GM12801 (cell line): ENCODE data around the gene SP1.

Experiments
- TF ChIP-seq, protein P1 (sequence below): IDR thresholded peaks from one replicate; pipeline ENCODE4 v1.5.1; 2011; ENCODE audit warnings: control low read depth; ENCODE audit not compliant: insufficient read length; ENCODE audit errors: extremely low read depth

SP1 gene

DNA sequence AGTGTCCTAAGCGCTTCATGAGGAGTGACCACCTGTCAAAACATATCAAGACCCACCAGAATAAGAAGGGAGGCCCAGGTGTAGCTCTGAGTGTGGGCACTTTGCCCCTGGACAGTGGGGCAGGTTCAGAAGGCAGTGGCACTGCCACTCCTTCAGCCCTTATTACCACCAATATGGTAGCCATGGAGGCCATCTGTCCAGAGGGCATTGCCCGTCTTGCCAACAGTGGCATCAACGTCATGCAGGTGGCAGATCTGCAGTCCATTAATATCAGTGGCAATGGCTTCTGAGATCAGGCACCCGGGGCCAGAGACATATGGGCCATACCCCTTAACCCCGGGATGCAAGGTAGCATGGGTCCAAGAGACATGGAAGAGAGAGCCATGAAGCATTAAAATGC, 31.0 kb downstream of the SP1 start:
- TF ChIP-seq, protein P1, sequence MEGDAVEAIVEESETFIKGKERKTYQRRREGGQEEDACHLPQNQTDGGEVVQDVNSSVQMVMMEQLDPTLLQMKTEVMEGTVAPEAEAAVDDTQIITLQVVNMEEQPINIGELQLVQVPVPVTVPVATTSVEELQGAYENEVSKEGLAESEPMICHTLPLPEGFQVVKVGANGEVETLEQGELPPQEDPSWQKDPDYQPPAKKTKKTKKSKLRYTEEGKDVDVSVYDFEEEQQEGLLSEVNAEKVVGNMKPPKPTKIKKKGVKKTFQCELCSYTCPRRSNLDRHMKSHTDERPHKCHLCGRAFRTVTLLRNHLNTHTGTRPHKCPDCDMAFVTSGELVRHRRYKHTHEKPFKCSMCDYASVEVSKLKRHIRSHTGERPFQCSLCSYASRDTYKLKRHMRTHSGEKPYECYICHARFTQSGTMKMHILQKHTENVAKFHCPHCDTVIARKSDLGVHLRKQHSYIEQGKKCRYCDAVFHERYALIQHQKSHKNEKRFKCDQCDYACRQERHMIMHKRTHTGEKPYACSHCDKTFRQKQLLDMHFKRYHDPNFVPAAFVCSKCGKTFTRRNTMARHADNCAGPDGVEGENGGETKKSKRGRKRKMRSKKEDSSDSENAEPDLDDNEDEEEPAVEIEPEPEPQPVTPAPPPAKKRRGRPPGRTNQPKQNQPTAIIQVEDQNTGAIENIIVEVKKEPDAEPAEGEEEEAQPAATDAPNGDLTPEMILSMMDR, result no peak

DNA sequence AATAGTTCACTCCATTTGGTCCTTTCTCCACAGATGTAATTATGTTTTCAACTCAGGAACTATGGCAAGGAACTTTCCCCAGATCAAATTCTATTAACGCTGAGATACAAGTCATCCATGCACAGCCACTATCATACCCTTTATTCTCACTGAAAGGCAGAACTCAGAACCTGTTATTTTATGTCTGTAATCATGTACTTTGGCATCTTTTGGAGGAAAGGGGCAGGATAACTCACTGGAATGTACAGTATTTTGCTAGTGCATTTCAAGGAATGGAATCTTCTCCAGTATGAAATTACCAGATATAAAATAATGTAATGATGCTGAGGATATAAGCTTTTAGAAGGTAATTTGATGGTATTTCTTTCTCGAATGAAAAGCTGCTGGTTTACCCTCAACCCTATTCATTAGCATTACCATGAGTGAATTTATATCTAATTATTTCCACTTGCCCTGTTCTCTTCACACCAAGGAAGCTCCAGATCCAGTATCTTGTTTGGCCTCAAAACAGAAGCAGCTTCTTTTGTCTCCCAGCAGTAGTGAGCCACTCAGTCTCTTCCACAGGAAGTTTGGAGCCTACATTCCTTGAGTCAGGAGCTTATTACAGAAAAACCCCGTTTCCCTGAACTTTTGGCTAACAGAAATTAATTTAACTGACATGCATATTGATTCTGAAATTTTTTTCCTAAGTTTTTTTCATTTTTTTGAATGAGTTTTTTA, 33.7 kb downstream of the SP1 start:
- TF ChIP-seq, protein P1, result no peak

DNA sequence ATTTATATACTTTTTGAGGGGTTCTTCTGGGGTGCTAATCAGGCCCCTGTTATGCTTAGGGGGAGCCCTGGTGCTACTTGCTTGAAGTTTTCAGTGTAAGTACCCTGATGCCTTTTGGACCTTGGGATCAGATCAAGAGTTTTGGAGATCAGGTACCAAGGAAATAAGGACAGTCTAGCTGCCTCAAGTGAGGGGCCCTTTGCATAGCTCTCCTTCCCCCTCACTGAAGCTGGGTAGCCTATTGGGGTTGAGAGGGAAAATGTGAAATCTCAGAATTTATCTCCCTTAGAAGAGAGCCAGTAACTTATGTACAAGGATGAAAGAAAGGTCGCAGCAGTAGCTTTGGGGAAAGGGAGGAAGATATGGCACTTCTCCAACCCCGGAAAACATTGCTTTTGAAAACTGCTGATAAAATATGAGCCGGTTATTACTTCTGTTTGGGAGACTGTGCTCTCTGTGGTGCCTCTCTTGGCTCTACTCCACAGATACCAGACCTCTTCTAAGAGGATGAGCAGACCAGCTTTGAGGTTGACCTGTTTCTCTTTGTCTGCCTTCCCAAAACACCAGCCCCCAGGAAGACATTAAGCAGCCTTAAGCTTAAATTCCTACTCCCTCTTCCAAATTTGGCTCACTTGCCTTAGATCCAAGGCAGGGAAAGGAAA, 34.9 kb downstream of the SP1 start:
- TF ChIP-seq, protein P1, result no peak

DNA sequence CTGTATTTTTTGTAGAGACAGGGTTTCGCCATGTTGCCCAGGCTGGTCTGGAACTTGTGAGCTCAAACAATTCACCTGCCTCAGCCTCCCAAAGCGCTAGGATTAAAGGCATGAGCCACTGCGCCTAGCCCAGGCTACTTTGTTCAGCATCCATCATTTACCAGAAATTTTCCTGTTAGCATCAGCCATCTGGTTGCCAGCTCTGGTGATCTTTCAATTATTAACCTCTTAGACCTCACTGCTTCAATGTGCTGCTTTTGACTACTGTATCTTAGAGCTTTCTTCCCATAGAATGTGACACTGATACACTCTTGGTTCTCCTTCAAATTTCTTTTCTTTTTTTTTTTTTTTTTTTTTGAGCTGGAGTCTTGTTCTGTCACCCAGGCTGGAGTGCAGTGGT, 38.2 kb downstream of the SP1 start:
- TF ChIP-seq, protein P1, result no peak

DNA sequence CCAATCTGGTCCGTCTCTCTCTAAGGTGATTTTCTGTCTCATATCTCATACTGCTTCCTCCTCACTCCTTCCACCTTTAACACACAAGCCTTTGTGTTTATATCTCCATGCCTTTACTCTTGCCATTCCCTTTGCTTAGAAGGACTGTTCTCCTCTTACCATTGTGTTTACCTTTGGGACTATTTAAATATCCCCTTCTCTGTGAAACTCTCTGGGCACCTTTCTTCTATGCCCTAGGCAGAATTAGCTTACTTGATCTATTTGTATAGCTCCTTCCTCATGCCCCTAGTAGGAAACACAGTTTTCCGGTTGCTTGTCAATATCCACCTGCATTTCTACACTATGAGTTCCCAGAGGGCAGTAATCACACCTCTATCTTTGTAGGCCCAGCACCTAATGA, 39.8 kb downstream of the SP1 start:
- TF ChIP-seq, protein P1, result no peak

DNA sequence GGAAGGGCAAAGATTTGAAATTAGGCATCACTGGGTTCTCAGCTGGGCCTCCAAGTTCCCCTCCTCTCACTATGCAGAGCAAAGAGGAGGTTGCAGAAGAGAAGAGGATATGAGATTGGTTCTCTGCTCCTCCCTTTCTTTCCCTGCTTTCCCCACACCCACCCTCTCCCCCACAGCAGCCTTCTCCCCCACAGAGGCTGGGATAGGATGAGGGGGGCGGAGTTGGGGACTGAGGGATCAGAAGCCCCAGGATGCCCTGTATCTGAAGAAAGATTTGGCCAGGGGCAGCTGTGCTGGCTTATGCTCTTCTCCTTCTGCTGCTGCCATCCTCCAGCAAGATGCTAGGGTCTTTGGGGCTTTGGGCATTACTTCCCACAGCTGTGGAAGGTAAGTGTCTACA, 43.6 kb downstream of the SP1 start, which contains the start of gene AMHR2:
TSS of gene AMHR2 (plus strand) at position 259 of the 400 bp plus-strand sequence. CDS start at position 339, 80 bp downstream.
- TF ChIP-seq, protein P1, result no peak

DNA sequence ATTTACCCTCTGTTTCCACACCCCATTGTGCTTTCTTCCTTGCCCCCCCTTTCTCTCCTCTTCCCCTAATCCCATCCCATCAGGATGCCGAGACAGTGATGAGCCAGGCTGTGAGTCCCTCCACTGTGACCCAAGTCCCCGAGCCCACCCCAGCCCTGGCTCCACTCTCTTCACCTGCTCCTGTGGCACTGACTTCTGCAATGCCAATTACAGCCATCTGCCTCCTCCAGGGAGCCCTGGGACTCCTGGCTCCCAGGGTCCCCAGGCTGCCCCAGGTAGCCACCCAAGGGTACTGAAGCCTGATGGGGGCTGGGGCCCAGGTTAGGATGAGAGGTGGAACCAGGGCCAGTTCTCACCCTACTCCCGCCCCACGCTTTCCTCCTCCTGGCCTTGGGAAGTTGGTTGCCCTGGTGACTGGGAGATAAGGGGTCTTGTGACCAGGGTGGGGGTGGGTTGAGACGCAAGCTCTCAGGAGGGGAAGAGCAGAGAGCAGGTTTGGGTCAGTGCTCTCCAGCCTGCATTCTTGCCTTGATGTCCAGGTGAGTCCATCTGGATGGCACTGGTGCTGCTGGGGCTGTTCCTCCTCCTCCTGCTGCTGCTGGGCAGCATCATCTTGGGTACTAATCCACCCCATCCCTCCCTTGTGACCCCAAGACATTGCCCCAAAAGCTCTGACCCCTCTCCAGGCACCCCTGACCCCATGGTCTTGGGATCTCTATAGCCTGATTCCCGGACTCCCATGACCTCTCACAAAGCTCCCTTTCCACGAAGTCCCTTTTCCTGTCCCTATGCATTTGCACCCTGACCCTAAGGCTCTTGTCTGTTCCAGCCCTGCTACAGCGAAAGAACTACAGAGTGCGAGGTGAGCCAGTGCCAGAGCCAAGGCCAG, 44.9 kb downstream of the SP1 start:
- TF ChIP-seq, protein P1, result no peak
